Right atrium auricular region (tissue), 2 donors: ENCODE data around the gene FGF1. TPM values are rescaled to one million over a fixed set of nuclear protein-coding genes. Genes with fewer than 3 reads are reported as not detected.

Experiments
- DNase-seq: peaks from one replicate; pipeline ENCODE4 v3.0.0-alpha.2; 2019; ENCODE audit warnings: low spot score
- H3K27ac ChIP-seq, 2 donors: fragments of 200-600 bp; sonication (generic); 1 replicate in 1 of 2; 2 replicates in 1 of 2; pipeline ENCODE4 v1.5.1; 2016 to 2019
- H3K27me3 ChIP-seq, 2 donors: fragments of 200-600 bp; sonication (generic); one replicate each; pipeline versions ENCODE4 v1.5.1 to v1.6.0; 2017 to 2019
- H3K36me3 ChIP-seq: fragments of 200-600 bp; sonication (generic); one replicate; pipeline ENCODE4 v1.5.1; 2016
- H3K4me1 ChIP-seq, 2 donors: fragments of 200-600 bp; sonication (generic); one replicate each; pipeline versions ENCODE4 v1.5.1 to v1.6.0; 2017 to 2019
- H3K4me3 ChIP-seq, 2 donors: fragments of 200-600 bp; sonication (generic); 1 replicate in 1 of 2; 2 replicates in 1 of 2; pipeline ENCODE4 v1.5.1; 2017 to 2019; ENCODE audit warnings: mild to moderate bottlenecking in 1 of 2, moderate library complexity in 1 of 2
- H3K9me3 ChIP-seq, 2 donors: fragments of 200-600 bp; sonication (generic); one replicate each; pipeline ENCODE4 v1.5.1; 2019
- CTCF ChIP-seq, 2 donors: fragments of 200-600 bp; sonication (generic); IDR thresholded peaks; one replicate each; pipeline ENCODE4 v1.5.1; 2019; ENCODE audit warnings: antibody characterized with exemption in 2 of 2
- total RNA-seq, 2 donors: library from RNA; depleted of rRNA; stranded (reverse); fragments of >200 nt; gene quantifications; one replicate each; pipeline ENCODE4 v1.1.0, GENCODE V29; 2016

Gene FGF1
- total RNA-seq, 2 donors from 2014 or later, result 35.3 to 47.9 TPM

GRCh38 chr5:142615948-142616347 is 69.9 kb downstream of the FGF1 start:
- no peak overlapping the region for H3K27ac ChIP-seq
- no peak overlapping the region for H3K4me3 ChIP-seq
- no peaks in the 10 kb centered on the region for H3K9me3 ChIP-seq
- H3K36me3 ChIP-seq, result no peaks in the 10 kb centered on the region
- DNase-seq, result no peak
- H3K4me1 ChIP-seq, result no peaks in the 10 kb centered on the region
- TF ChIP-seq CTCF (IDR thresholded peaks at IDR 0.05), result no peak
- no peaks in the 10 kb centered on the region for H3K27me3 ChIP-seq

GRCh38 chr5:142614054-142614453 is 71.8 kb downstream of the FGF1 start:
- TF ChIP-seq CTCF (IDR thresholded peaks at IDR 0.05), result no peak
- no peaks in the 10 kb centered on the region for H3K27me3 ChIP-seq
- no peak overlapping the region for H3K4me3 ChIP-seq
- no peaks in the 10 kb centered on the region for H3K9me3 ChIP-seq
- no peak overlapping the region for H3K27ac ChIP-seq
- H3K4me1 ChIP-seq, result no peaks in the 10 kb centered on the region
- DNase-seq, result no peak
- H3K36me3 ChIP-seq, result no peaks in the 10 kb centered on the region

- Histone ChIP-seq H3K27me3 (no peaks in the 10 kb centered on the region), H3K27ac (no peak overlapping the region), H3K4me1 (no peaks in the 10 kb centered on the region), H3K9me3 (no peaks in the 10 kb centered on the region), H3K4me3 (no peak overlapping the region), H3K36me3 (no peaks in the 10 kb centered on the region)
- no peak for DNase-seq
- no peak for TF ChIP-seq CTCF (IDR thresholded peaks at IDR 0.05)
These were observed 72.6 kb downstream of the FGF1 start for GRCh38 chr5:142613271-142613671.

- H3K27ac ChIP-seq, result no peak overlapping the region
- DNase-seq, result no peak
- H3K4me1 ChIP-seq, result no peaks in the 10 kb centered on the region
- H3K36me3 ChIP-seq, result no peaks in the 10 kb centered on the region
- H3K9me3 ChIP-seq, result no peaks in the 10 kb centered on the region
- no peaks in the 10 kb centered on the region for H3K27me3 ChIP-seq
- no peak overlapping the region for H3K4me3 ChIP-seq
- no peak for TF ChIP-seq CTCF (IDR thresholded peaks at IDR 0.05)
These were observed 73.2 kb downstream of the FGF1 start for GRCh38 chr5:142612494-142613270.

- Histone ChIP-seq H3K36me3 (no peaks in the 10 kb centered on the region), H3K4me1 (no peaks in the 10 kb centered on the region), H3K4me3 (no peak overlapping the region), H3K27me3 (no peaks in the 10 kb centered on the region), H3K9me3 (no peaks in the 10 kb centered on the region), H3K27ac (no peak overlapping the region)
- peak; percentile 82 to 95 for TF ChIP-seq CTCF (IDR thresholded peaks at IDR 0.05)
- peak; percentile 83 for DNase-seq
These were observed 74.7 kb downstream of the FGF1 start for GRCh38 chr5:142611154-142611553.
